HuH-7.5 (cell line): ENCODE results near the gene LRRC37A2.
"Not testable (repeated sequence)": the region's sequence is repeated elsewhere in the genome, so short reads cannot be mapped to it uniquely, and the experiment has no call there.

Experiments used
- DNase-seq: peaks from one replicate; pipeline ENCODE4 v3.0.0; 2011; ENCODE audit warnings: low spot score

LRRC37A2 gene

DNA sequence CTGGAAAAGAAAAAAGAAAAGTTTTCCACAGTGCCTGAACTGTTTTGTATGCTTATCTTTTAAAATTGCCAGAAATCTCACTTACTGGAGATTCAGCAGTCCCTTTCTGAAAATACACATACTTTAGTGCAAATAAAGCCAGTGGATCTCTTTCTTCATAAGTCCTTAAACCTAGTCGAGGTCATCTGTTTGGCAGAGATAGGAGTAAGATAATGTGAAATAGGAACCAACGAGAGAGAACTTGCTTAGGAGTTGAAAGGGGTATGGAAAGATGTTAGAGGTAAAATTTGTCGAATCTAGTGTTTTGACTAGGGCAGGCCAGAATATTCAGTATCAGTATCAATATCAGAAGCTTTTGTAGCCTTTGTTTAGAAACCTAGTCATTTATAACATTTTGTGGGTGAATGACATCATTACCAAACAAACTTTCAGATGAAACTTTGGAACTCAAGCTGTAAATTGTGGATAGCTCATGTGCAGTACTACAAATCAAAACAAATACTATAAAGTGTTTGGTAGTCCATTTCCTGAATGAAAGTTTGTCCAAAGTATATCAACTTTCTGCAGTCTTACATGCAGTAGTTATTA, 86.2 kb downstream of the LRRC37A2 start:
- not testable (repeated sequence) for DNase-seq

DNA sequence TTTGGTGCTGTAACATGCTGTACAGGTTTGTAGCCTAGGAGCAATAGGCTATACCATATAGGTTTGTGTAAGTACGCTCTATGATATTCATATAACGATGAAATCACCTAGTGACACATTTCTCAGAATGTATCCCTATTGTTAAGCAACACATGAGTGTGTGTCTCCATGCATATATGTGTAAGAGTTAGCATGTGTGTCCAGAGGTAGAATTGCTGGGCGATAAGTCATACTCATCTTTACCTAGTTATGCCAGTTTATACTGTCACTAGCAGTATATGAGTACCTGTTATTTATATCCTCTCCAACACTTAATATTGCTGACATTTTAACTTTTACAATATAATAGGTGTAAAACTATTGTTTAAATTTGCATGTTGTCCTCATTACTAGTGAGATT, 88.5 kb downstream of the LRRC37A2 start:
- not testable (repeated sequence) for DNase-seq

DNA sequence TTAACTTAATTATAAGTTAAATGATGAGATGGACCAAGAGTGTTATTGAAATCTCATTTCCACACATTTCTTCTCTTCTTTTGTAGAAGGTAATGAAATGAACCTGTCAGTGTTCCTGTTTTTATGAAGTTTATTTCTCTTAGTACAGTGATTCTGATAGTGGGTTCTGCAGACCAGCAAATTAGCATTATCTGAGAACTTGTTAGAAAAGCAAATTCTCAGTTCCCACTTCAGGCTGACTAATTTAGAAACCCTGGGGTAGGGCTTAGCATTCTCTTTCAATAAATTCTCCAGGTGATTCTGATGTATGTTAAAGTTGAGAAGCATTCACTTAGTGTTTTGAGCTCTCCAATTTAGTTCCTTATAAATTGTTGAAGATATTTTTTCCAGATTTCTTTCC, 90.9 kb downstream of the LRRC37A2 start:
- DNase-seq = not testable (repeated sequence)
